HG03457 (cell line): ENCODE data around the gene ZNF81.
"Not testable (repeated sequence)": the region's sequence is repeated elsewhere in the genome, so short reads cannot be mapped to it uniquely, and the experiment has no call there.

Source experiments
- ATAC-seq: cut with Tn5 transposase; IDR thresholded peaks from one replicate; pipeline ENCODE4 v1.9.1; 2021; ENCODE audit warnings: moderate number of reproducible peaks; ENCODE audit not compliant: unreplicated experiment

ZNF81 gene

DNA sequence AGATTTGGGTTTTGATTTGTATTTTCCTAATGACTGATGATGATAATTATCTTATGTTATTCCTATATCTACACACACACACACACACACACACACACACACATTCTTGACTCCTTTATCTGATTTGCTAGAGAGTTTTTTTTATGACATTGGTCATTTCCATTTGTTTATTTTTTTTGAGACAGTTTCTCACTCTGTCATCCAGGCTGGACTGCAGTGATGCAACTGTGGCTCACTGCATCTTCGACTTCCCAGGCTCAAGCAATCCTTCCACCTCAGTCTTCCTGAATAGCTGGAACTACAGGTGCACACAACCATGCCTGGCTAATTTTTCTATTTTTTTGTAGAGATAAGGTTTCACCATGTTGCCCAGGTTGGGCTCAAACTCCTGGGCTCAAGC, 6.7 kb downstream of the ZNF81 start:
- ATAC-seq = no peak

DNA sequence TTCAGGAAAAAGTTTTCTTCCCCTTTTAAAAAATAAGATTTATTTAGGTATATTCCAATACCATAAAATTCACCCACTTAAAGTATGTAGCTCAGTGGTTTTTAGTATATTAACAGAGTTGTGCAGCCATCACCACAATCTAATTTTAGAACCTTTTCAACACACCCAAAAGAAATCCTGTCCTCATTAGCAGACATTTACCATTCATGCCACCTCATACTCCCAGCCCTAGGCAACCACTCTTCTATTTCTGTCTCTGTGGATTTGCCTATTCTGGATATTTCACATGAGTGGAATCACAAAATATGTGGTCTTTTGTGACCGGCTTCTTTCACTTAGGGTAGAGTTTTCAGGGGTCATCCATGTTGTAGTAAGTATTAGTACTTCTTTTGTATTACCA, 7.4 kb downstream of the ZNF81 start:
- no peak for ATAC-seq

DNA sequence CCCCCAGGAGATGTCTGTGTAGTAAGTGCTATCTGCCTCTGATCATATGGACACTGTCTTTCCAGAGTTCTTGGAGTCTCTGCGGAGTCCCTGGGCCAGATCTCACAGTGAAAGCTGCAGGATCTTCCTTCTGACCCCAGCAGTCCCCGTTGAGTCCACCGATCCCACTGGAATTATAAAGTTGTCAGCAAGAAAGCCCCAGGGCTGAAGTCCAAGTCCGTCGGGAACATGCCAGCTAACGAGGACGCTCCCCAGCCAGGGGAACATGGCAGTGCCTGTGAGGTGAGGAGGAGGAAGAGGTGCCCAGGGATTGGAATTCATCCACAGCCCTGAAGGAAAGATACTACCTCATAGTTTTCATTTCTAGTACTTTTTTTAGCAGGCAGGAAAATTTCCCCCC, 9.3 kb downstream of the ZNF81 start:
- ATAC-seq = no peak

DNA sequence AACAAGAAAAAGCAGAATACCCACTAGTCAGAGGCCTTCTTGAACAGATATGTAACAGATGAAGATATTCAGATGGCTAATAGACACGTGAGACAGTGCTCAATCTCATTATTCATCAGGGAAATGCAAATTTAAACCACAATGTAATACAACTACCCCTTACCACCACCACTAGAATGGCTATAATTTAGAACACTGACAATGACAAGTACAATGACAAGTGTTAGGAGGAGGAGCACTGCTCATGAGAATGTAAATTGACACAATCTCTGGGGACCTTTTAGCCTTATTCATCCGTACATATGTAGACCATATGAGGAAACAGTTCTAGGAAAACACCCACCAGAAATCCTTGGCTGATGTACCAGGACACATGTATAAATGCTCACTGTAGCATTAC, 13.1 kb downstream of the ZNF81 start:
- ATAC-seq = no peak

DNA sequence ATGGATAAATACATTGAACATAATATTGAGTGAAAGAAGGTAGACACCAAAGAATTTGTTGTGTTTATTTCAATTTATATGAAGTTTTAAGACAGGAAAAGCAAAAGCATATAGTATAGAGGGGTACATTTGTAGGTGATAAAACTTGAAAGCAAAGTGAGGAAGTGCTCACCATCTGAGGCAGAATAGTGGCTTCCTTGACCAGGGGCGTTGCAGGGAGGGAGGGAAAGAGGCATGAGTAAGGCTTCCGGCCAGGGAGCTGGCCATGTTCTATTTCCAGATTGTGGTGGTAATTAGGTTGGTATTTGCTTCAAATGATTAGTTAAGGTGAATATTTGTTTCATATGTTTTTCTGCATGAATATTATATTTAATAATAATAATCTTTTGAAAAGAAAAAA, 13.7 kb downstream of the ZNF81 start:
- ATAC-seq = not testable (repeated sequence)

DNA sequence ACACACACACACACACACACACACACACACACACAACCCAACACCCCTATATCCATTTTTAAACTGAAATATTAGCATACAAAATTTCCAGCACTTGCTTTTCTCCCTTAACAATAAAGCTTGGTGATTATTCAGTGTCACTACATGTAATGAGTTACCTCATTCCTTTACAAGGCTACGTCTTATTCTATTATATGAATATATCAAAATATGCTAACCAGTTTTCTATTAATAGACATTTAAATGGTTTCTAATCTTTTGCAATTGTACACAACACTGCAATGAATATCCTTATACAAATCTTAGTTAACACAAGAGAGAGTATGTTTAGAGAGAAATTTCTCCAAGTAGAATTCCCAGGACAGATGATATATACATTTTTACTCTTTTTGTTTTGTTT, 14.2 kb downstream of the ZNF81 start:
- no peak for ATAC-seq

DNA sequence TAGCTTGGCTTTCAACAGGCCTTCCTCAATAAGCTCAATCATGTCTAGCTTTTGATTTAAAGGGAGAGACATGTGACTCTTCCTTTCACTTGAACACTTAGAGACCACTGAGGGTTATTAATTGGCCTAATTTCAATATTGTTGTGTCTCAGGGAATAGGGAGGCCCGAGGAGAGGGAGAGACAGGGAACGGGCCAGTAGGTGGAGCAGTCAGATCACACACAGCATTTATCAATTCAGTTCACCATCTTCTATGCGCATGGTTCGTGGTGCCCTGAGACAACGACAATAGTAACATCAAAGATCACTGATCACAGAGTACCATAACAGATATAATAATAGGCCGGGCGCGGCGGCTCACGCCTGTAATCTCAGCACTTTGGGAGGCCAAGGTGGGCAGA, 17.8 kb downstream of the ZNF81 start:
- ATAC-seq = no peak

DNA sequence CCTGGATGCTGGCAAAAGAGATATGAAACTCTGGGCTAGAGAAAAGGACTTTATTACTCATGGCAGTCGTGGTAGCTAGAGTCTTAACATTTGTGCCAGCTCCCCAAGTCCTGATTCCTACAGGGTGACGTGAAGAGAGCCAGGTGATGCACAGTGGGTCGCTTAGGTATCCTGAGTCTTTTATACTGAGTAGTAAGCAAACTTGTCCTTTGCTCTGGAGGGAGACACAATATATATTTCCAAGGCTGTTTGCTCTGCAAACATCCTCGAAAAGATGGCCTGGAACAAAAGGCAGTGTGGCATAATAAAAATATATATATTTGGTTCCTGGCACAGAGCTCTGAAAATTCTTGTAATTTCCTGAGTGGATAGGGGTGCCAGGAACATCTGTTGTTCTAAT, 23.0 kb downstream of the ZNF81 start:
- ATAC-seq = no peak

DNA sequence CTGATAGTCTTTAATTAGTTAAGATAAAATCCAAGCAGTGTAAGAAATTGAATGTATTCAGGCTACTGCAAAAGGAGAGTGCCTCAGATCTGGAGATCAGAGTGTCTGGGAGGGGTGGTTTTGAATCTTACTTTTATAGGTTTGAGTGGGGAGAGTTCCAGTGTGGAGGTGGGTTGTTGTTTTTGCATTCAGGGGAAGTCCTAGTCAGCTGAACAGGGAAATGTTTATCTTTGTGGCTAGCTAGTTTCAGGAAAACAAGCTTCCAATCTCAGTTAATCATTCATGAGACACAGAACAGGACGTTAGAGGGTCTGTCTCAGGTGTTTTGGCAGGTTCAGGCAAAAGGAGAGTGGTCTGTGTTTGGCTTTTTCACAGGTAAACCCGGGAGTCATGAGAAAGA, 26.0 kb downstream of the ZNF81 start:
- ATAC-seq = no peak

DNA sequence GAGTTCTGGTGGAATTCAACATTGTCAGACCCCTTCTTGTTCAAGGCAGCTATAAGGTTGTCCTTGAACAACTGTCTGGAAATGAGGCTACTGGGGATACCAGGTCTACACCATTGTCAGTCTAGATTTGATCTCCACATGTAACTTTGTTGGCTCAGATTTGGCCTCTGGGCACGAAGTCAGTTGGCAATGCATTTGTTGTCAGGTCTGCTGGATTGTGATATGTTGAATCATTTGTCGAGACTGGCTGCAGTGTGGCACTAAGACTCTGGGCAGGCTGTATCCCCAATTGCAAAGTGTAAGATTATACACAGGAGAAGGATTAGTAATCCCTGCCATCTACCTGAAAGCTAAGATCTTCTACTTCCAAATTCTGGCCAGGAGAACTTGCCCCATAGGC, 26.5 kb downstream of the ZNF81 start:
- no peak for ATAC-seq

DNA sequence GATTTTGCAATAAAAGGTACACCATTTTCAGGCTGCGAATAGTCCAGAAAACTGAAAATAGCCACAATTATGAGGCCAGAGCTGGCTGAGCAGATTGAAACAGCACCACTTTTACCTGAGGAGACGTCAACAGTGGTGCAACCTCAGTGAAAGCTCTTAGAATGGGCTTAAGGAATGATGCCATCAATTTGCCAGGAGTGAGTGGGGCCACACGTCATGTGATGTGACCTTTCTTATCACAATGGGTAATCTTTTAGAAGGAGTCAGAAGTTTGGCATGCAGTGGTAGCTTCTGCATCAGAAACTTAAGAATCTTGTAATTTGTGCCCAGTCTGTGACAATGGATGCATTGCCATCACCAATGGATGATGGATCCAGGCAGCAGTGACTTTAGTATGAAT, 27.6 kb downstream of the ZNF81 start:
- no peak for ATAC-seq

DNA sequence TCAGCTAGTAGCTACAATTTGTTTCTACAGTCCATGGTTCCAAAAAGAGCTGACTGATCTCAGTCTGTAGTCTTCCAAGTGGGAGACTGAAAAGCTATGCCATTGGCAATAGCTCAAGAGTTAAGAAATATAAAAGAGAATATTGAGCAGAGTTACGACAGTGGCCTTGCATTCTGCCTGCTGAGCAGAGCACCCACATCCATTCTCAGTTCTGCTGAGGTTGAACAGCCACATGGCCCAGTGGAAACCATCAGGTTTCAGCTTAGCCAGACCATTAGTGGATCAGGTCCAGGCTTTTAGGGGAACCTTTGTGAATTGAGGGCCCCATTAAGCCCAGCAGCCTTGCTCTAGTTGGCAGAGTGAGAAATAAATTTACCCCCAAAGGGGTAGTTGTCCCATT, 28.1 kb downstream of the ZNF81 start:
- ATAC-seq = no peak

DNA sequence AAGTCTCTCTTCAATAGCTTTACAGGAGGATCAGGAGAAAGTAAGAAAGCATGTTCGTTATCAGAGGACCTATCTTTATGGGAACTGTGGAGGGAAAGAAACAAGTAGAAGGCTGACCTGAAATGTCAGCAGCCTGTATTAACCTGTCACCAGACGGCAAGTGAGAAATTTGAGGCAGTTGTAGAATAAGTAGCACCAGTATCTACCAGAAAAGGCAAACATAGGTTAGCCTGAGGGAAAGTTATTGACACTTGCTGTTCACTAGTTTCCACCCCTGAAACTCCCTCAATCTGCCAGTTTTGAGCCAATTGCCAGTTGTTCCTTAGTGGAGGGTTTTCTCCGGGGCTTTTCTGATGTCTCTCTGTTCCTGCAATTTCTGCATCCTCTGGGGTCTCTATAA, 36.4 kb downstream of the ZNF81 start:
- no peak for ATAC-seq

DNA sequence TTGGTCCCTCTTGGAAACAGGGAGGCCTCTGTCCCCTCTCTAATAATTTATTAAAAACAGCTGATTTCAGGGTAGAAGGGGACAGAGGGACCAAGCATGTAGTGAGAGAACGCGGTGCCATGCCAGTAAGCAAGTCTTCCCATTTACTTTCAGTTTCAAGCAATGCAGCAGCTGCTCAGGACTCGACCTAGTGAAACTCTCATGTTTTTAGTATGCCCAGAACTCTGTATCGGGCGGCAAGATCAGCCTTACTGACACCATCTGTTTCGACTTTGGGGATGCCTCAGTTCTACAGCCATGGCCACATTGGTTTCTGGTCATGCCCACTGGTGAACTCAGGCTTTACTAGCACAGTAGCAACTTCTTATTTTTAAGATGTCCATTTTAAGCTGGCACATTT, 40.6 kb downstream of the ZNF81 start:
- peak; percentile 75 for ATAC-seq

DNA sequence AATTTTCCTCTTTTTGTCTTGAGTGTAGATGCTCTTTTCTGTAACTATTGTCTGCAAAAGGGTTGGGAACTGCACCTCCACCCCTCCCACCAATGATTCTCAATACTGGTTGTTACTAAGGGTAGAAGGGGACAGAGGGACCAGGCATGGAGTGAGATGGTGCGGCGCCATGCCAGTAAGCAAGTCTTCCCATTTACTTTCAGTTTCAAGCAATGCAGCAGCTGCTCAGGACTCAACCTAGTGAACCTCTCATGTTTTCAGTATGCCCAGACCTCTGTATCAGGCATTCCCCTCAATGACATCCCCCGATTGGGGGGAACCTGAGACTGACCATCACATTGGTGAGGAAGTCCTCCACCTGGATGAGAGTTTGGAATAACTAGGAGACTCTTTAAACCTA, 41.5 kb downstream of the ZNF81 start:
- ATAC-seq = no peak

DNA sequence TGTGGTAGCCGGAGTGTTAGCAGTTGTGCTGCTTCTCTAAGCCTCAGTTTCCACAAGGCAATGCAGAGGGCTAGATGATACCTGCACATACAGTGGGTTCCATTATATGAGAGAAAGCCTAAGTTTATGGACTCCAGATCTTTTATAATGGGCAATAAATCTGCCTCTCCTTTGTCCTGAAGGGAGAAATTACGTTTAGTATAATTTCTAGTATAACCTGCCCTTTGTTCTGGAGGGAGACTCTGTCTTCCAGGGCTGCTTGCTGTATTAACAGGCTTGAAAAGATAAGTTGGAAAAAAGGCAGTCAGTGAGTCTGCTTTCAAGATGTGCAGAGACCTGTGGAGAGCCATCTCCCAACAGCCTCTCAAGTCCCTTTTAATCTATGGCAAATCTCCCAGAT, 42.8 kb downstream of the ZNF81 start:
- ATAC-seq = no peak

DNA sequence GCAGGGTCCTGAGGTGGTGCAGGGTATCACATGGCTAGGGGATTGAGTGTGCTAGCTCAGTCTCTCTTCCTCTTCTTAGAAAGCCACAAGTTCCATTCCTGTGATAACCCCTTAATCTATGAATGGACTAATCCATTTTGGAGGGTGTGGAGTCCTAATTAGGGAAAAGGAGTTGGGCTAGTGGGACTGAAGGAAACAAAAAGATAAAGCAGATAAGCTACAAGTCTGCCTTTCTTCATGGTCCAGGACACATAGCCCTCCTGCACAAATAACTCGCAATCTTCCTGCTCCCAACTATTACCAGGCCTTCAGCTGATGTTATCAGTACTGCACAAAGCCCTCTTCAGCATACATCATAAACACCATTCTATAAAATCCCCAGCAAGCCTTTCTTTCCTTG, 44.2 kb downstream of the ZNF81 start:
- ATAC-seq = no peak

DNA sequence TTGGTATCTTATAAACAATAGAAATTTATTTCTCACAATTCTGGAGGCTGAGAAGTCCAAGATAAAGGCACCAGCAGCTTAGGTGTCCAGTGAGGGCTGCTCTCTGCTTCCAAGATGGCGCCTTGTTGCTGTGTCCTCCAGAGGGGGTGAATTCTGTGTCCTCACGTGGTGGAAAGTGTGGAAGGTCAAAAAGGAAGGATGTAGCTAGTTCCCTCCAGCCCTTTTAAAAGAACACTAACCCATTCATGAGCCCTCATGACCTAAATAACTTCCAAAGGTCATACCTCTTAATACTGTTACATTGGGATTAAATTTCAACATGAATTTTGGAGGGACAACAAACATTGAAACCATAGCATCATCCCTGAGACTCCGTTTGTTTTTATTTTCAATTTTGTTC, 48.8 kb downstream of the ZNF81 start:
- ATAC-seq = no peak

DNA sequence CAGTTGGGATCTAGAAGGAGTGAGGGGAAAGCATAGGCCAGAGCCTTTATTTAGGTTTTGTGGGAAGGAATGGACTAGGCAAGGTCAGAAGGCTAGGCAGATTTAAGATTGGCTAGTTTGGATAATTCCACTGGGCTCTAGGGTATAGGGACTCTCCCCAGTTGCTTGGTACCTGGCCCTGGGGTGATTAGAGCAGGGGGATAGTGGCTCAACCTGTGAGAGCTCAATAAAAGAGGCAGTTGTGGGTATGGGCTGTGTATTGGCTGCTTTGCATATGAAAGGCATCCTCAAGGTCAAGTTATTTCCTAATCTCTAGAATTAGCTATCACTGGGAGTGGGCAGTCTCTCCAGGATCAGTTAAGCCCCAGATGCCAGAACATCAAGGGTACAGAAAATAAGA, 61.3 kb downstream of the ZNF81 start:
- ATAC-seq = no peak

DNA sequence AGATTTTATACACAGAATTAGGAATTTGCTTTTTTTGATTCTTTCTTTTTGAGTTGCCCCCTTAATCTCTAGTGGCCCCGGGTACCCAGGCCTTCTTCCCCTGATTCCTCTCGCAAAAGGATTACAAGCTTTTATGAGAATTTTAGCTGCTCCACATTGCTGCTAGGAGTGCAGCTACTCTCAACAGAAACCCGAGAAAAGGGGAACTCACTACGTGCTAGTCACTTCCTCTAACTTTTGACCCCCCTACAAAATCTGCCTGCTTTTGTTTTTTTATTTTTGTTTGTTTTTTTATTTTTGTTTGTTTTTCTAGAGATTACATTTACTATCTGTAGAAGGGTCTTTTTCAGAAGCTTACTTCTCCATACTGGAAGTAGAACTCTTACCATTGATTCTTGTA, 64.1 kb downstream of the ZNF81 start:
- ATAC-seq = no peak

DNA sequence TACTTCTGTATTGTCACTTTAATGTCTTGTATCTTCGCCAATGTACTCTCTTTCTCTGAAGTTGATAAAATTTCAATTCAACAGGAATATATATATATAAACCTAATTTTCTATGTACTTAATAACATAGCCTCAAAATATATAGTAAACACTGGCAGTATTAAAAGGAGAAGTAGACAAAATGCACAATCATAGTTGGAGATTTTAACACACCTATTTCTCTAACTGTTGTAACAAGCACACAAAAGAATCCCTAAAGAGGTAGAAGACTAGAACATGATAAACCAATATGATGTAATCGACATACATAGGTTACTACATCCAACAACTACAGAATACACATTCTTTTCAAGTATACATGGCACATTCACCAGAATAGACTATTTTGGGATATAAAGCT, 65.5 kb downstream of the ZNF81 start:
- no peak for ATAC-seq

DNA sequence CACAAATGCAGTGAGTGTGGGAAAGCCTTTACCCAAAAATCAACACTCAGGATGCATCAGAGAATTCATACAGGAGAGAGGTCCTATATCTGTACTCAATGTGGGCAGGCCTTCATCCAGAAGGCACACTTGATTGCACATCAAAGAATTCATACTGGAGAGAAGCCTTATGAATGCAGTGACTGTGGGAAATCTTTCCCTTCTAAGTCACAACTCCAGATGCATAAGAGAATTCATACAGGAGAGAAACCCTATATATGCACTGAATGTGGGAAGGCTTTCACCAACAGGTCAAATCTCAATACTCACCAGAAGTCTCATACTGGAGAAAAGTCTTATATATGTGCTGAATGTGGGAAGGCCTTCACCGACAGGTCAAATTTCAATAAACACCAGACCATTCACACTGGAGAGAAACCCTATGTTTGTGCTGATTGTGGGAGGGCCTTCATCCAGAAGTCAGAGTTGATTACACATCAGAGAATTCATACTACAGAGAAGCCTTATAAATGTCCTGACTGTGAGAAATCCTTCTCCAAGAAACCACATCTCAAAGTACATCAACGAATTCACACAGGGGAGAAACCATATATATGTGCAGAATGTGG, 79.3 kb downstream of the ZNF81 start:
- no peak for ATAC-seq

DNA sequence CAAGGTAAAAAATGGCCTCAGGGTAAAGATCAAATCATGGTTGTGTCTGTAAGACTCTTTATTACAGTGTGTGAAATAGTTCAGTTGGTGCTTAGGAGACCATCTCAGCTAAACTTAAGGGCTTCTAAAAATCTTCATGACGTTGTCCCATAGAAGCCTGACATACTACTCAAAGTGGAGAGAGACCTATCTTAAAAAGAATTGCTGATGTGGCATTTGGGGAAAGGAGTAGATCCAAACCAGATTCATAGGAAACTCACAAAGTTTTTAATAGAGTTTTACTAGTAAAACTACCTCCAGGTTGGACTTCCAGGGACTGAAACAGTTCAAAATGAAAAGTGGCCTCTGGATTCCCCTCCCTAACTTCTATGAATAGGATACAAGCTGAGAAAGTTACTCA, 81.6 kb downstream of the ZNF81 start:
- no peak for ATAC-seq

DNA sequence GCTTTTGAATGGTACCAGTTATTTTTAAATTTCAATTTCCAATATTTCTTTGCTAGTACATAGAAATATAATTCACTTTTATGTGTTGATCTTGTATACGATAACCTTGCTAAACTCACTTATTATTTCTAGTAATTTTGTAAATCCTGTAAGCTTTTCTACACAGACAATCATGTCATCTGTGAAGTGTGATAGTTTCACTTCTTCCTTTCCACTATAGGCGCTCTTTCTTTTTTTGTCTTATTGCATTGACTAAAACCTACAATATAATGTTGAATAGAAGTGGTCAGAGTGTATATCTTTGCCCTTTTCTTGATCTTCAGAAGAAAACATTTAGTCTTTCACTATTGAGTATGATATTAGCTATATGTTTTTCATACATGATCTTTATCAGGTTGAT, 90.5 kb downstream of the ZNF81 start:
- no peak for ATAC-seq
